GM21825 (cell line): Measurements from ENCODE around the gene SCAMP2.

Experiments used
- ATAC-seq: cut with Tn5 transposase; IDR thresholded peaks from one replicate; pipeline ENCODE4 v1.9.1; 2021; ENCODE audit warnings: mild to moderate bottlenecking, moderate library complexity; ENCODE audit not compliant: unreplicated experiment

The SCAMP2 gene

DNA sequence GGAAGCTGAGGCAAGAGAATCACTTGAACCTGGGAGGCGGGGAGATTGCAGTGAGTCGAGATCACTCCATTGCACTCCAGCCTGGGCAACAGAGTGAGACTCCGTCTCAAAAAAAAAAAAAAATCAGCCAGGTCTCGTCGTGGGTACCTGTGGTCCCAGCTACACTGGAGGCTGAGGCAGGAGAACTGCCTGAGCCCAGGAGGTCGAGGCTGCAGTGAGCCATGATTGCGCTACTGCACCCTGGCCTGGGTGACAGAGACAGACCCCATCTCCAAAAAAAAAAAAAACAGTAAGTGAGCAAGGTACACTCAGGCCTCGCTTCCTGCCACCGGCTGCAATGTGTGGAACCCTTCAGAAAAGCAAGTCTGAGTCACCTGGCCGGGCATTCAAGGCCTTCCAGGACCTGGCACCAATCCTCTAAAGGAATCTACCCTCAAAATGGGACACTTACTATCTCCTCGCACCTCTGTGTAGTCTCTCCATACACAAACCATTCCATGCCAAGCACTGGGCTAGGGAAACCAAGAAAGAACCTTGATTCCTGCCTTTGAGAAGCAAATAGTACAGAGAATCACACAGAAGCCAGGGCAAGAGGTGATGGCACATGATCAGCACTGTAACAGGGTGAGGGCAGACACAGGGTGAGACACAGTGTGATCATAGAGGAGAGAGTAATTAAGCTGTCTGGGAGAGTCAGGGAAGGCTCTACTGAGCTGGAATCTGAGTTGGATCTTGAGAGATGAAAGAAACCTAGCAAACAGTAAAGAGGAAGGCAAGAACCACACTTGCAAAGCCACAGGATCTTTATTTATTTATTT lies 9.7 kb downstream of the SCAMP2 start:
- ATAC-seq = no peak

DNA sequence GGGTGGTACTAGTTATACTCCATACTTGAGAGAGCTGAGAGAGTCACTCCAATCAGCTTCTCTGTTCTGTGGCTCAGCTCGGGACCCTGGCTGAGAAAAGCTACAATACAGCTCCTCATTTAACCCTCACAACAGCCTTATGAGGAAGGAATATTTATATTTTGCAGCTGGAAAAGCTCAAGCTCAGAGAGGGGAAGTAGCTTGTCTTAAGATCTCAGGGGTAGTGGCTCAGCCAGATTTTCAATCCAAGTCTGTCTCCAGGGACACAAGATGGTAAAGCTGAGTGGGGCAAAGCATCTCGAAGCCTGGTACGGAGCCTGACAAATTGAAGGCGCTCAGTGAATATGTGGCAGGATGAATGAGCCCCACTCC lies 14.8 kb downstream of the SCAMP2 start:
- ATAC-seq = no peak

DNA sequence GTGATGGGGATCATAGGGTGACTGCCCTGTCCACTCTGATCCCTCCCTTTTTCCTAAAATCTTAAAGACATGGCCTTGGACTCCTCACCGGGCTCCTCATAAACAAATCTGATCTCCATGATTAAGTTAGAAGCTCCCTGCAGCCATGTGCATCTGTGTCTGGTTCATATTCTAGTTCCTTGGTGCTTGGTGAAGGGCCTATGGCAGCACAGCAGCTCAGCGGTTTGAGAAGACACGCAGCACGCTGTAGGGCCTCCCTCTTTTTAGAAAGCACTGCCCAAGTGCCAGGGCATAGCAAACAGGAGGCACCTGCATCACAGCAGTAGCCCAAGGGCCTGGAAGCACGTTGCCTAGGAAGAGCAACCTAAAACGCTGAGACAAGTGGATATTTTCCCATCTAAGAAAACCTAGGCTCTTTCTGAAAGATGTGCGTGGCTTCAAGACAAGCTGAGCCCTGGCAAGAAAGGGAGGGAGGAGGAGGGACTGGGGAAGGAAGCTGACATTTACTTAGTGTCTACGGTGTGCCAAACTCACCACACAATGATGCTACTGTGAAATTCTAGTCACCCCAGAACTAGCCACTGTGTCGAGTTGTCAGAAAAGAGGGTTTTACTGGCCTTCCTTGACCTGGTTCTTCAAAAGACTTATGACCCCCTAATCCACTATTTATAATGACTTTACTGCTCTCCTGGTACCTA lies 15.3 kb downstream of the SCAMP2 start:
- ATAC-seq = peak; percentile 15

DNA sequence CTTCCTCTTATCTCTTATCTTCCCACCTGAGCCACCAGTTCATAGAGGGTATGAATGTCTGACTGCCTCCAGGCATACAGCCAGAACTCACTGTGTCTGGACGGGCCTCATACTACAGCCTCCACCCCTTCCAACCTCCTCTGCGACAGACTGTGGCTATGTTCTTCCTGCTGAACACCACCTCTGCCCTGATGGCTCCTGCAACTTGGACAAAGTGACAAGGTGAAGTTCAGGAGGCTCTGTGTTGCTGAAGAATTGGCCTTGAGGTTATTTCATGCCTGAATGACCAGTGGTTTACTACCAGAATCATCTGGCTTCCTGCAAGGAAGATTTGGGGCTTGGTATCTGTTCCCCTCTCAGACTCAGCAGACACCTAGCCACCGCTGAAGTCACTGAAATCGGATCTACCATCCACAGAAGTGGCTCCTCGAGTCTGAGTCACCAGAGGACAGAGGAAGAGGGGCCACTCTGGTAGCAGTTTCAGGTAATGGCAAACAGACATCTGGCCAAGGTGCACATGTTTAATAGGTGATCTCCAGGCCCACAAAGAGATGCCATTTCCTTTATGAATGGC lies 16.0 kb downstream of the SCAMP2 start:
- peak; percentile 75 for ATAC-seq

DNA sequence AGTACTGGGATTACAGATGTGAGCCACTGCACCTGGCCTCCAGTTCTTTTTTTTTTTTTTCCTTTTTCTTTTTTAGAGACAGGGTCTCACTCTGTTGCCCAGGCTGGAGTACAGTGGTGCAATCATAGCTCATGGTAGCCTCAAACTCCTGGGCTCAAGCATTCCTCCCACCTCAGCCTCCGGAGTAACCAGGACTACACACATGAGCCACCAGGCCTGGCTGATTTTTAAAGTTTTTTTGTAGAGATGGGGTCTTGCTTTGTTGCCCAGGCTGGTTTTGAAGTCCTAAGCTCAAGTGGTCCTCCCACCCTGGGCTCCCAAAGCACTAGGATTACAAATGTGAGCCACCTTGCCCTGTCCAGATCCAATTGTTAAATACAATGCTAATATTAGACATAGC lies 16.6 kb downstream of the SCAMP2 start:
- no peak for ATAC-seq

DNA sequence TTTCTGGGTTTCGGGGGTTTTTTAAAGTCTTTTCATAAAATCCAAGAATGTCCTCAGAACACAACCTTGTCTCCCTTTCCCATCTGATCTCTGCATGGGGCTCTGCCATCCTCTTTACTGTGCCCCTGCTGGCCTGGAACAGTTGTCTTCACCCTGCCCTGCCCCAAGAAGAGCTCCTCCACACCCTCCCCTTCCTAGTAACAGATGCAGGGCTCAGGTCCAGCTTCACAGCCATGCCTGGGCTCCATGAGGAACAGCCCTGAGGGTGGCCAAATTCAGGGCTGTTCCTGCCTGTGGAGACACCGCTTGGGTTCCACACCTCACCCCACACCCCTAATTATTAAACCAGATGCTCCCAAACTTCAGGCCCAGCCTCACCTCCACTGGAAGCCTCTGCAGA lies 17.3 kb downstream of the SCAMP2 start:
- no peak for ATAC-seq

DNA sequence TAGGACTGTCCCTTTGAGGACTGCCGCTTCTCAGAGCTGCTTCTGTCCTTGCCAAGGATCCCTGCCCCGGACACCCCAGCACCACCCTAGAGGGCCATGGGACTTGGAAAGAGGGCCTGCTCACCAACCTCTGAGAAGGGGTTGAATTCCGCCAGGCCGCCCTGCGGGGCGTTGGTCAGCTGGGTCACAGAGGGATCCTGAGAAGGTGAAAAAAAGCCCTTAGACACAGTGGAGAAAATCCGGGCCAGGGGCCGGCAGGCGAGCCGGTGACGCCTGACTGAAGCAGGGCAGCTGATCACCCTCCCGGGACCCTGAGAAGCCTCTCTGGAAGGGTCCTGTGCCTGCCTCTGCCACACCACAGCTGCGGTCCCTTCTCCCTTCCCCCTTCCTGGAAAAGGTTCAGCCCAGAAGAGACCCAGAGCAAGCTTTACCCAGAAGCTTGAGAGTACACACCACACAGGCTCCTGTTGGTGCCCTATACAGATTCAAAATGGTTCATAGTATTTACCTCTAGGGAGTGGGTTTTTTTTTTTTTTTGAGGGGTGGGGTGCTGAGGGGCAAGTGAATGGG lies 18.6 kb downstream of the SCAMP2 start:
- no peak for ATAC-seq

DNA sequence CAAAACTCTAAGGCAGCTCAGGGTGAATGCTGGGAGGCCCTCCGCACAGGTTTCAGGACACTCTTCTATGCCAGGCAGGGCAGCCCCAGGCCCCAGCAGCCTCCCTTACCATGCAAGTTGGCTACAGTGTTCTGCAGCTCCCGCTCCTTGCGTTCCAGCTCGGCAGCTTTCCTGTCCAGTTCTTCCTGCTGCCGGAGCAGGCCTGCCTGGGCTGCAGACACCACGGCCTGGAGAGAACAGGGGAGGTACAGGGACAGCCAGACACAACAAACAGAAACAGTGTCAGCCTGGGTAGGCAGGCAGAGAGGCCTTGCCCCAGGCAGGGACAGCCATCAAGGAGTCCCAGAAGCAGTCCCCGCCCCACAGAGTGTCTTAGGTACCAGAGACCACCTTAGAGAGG lies 21.2 kb downstream of the SCAMP2 start:
- ATAC-seq = no peak

DNA sequence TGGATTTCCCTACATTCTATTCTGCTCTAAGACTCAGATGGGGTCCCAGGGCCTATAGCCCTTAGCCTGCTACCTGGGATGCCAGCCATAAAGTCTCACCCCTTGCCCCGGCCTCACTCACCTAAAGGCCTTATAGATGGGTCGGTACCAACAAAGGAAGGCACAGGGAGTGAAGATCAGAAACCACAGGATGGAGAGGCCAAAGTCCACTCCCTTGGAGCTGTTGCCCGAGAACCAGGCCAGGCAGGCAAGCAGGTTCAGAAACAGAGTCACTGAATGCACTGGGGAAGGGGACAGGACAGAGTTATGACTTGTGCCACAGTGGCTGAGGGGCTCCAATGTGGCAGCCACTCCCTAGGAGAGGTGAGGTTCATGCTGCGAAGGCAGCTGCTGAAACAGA lies 22.8 kb downstream of the SCAMP2 start:
- ATAC-seq = no peak

DNA sequence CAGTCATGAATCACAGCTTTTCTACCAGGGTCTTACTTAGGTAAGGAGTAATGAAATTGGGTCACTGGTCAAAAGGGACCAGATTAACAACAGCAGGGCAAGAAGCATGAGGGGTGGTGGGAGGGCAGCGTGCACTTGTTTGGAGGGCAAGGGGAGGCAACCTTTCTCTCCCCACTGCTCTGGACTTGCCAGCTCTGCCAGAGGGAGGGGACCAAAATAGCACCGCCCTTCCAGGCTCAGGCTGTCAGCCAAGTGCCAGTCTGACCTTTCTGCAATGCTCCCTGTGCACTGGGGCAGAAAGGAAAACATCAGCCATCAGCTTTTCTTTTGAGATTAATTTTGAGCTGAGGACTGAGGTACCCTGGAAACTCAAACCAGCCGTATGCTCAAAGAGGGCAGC lies 25.7 kb downstream of the SCAMP2 start:
- ATAC-seq = no peak

DNA sequence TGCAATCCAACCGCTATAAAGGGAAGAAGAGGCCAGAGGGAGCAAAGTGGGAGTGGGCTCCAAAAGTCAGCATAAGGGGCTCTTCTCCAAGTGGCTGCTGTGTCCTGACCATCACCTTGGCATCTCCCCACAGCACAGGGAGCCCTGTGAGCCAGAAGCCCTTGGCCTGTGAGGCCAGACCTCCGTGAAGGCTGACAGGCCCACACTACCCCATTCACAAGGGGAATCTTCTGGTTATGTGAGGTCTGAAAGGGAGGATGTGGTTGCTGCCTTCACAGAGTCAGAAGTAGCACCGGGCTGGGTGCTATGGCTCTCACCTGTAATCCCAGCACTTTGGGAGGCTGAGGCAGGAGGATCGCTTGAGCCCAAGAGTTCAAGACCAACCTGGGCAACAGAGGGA lies 27.6 kb downstream of the SCAMP2 start:
- ATAC-seq = no peak

DNA sequence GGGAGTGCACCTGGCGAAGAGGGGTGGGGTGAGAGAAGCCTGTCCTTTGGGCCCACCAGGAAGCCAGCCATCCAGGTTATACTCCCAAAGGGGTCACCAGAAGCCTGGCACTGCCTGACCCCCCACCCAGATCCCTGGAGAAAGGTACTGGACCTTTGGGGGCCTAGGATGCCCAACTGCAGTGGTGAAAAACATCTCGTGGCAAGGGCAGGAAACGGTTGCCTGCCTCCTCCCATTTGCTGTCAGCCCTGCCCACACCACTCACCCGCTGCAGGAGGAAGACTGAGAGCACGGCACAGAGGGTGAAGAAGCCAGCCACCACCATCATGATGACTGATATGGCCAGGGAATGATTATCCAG lies 28.0 kb downstream of the SCAMP2 start:
- ATAC-seq = no peak

DNA sequence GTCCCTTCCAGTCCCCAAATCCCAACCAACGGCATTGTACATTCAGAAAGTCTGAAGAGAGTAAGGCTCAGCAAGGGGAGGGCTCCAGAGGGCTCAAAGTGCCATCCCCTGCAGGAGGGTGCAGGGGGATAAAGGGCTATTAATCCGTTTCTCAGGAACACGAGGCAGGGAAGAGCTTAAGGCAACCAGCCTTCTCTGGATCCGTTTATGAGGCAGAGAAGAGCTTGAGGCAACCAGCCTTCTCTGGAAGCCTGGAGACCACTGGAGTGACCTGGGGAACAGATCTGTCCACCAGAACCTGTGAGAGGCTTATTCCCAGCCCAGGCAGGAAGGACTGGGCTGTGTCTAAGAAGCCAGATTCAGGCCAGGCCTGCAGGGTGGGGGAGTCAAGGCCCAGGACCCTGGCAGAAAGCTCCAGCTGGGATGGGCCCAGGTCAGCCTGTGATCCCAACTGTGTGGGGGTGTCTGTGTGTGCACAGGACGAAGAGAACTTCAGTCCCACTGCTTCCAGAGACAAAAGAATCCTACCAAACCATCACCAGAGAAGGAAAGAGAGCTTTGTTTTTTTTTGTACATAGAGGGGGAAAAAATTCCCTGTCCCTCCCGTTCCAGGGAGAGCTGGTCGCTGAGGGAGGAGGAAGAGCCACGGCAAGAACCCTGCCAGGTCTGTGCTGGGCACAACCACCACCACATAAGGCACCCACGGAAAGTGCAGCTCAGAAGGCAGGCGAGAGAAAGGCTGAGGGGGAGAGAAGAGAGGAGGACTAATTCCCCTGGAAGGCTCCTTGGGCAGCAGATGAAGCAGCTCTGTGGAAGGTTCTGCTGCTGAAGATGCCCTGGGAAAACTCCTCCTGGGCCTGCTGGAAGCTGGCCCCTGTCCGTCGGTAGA lies 28.6 kb downstream of the SCAMP2 start:
- no peak for ATAC-seq

DNA sequence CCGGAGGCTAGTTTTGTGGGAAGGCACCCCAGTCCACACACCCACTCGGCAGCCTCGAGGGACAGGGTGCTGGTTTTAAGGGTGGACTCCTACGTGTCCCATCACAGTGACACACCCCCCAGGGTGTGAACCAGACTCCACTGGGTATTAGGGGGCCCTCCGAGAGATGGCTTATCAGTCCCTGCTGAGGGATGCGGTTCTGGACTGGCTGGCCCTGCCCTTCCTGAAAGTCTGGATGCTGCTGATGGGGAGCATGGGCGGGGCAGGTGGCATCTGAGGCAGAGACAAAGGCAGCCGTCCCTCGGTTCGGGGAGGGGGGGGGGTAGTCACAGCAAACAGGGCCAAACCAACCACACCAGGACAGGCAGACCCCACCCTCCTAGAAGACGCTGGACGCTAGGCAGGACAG lies 29.3 kb downstream of the SCAMP2 start:
- no peak for ATAC-seq

DNA sequence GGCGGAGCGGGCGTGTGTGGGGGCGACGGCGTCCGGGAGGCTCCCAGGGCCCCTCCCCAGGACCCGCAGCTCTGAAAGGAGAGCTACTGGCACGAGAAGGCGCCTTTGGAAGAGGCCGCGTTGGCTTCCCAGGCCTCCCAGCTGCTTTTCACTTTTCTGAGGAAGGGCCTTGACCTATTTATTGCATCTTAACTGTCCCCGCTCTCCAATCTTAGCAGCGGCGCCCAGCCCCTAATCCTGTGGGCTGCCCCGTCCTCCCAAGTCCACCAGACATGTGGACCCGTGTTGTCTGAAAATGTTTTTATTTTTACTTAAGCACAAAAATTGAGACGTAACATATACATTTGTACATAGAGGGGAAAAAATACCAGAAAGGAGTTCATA lies 29.7 kb downstream of the SCAMP2 start:
- ATAC-seq = no peak

DNA sequence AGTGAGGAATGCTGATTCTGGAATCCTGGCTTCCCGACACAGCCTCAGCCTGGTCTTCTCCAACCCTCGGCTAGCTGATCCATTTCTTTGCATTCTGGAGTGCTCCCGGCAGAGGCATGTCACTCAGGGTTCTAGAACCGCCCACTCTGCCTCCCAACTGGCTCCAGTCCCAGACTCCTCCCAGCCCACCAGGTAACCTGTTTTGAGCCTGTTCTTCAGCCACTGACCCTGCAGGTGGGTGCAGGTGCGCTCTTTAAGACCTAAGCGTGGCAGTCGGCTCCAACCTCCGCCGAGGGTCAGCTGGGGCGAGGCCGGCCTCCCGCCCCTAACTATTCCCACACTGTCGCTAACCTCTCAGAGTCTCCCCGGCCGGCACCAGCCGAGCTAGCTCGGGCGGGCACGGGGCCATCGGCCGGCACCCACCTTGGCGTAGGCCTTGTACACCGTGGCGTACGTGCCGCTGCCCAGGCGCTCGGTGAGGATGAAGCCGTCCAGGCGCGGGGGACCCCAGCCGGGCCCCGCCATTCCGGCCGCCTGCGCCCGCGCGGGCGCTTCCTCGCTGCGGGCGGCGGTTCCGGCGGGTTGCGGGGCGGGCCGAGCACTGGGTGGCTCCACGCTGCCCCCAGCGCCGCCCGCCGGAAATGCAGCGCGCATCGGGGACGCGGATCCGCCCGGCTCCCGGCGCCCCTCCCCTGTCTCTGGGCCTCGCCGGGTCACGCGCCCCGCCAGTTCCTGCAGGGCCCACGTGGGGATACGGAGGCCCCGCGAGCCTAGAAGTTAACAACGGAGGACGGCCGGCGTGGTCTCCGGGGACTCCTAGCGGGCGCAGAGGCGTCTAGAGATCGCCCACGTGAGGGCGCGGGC lies 30.4 kb downstream of the SCAMP2 start, which contains the start of gene ULK3:
ULK3 (minus strand) TSS at position 576 of the 864 bp plus-strand sequence; CDS start at position 525, 51 bp downstream.
- ATAC-seq = peak; percentile 83

DNA sequence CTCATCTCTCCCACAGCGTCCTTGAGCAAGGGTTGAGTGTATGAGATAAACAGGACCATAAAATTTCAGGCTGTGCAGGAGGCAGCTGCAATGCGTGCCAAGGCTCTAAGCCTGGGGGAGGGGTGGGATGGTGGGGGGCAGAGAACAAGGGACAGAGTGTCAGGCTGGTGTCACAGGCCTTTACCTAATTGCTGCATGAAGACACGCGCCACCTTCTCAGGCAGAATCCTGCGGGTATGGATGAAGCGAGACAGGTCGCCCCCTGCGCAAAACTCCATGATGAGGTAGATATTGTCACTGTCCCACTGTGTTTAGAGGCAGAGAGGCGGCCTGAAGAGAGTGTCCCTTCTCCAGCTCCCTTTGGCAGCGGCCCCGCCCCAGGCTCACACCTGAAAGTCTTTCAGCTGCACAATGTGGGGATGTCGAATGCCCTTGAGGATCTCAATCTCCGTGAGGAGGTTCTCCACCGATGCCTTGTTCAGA lies 31.2 kb downstream of the SCAMP2 start:
- ATAC-seq = no peak

DNA sequence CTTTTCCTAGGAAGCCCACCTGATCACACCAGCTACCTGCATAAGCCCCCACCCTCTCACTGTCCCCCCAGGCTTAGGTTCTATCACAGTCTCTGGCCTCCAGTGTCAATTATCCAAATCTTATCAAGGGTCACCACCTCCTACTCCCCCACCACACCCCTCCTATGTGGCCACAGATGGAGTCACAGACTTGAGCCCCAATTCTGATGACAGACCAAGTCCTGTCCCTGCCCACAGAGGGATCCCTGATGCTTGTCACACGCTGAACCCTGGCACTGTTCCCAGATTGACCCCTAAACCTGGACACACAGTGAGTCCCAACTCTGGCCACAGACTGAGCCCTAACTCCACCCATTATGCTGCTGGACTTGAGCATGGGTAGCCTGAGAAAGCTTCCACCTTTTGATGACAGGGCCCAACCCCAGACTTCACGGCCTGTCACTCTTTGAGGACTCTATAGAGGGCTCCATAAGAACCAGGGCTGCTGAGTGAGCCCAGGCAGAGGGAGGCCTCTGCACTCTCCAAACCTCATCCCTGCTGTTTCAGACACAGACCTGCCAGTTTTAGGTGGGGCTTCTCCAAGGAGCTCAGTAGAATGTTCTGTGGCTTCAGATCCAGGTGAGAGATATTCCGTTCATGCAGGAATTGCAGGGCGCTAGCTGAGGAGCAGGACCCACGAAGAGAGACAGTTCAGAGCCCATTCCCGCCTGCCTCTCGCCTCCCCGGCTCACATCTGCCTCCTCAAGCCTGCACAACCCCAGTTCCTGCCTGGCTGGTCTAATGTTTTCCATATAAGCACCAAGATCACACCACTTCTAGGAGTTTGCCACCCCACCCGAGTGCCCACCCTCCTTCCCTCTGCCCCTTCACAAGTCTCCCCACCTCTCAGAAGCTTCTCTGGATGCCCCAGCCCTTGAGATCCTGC lies 32.1 kb downstream of the SCAMP2 start:
- no peak for ATAC-seq
